HepG2 (cell line): Measurements from ENCODE around the gene DNAJC5. TPM values are rescaled to one million over a fixed set of nuclear protein-coding genes. Genes with fewer than 3 reads are reported as not detected.

Experiments used
- HNRNPH1 ChIP-seq: fragments of 200-400 bp; formaldehyde crosslinking; optimal IDR thresholded peaks from 2 replicates; pipeline ENCODE3; 2017; ENCODE audit warnings: mild to moderate bottlenecking, low read depth, low read length
- KMT2B ChIP-seq: IDR thresholded peaks from 2 replicates; pipeline ENCODE4 v1.6.1; 2016; ENCODE audit warnings: missing genetic modification reagents, missing compliant biosample characterization
- MEF2D ChIP-seq: sonication (generic); formaldehyde crosslinking; IDR thresholded peaks from 2 replicates; pipeline ENCODE4 v1.5.1; 2020; ENCODE audit warnings: mild to moderate bottlenecking, missing genetic modification reagents
- PHF5A ChIP-seq: IDR thresholded peaks from one replicate; pipeline ENCODE4 v1.6.1; 2018; ENCODE audit warnings: low read depth, missing genetic modification reagents; ENCODE audit not compliant: unreplicated experiment
- THYN1 ChIP-seq: sonication (generic); formaldehyde crosslinking; IDR thresholded peaks from 2 replicates; pipeline ENCODE4 v1.8.1; 2023; ENCODE audit warnings: low read depth, mild to moderate bottlenecking, moderate library complexity, missing genetic modification reagents, borderline replicate concordance
- YEATS4 ChIP-seq: sonication (generic); formaldehyde crosslinking; IDR thresholded peaks from 2 replicates; pipeline ENCODE4 v1.4.0; 2020; ENCODE audit warnings: missing genetic modification reagents, borderline replicate concordance
- ZNF326 ChIP-seq: sonication (generic); formaldehyde crosslinking; IDR thresholded peaks from 2 replicates; pipeline ENCODE4 v1.4.0; 2020; ENCODE audit warnings: missing genetic modification reagents, borderline replicate concordance
- ZNF430 ChIP-seq: sonication (generic); formaldehyde crosslinking; IDR thresholded peaks from 2 replicates; pipeline ENCODE4 v1.9.0; 2021; ENCODE audit warnings: mild to moderate bottlenecking, missing genetic modification reagents
- ZNF670 ChIP-seq: sonication (generic); formaldehyde crosslinking; IDR thresholded peaks from 2 replicates; pipeline ENCODE4 v1.8.0; 2022; ENCODE audit warnings: mild to moderate bottlenecking, missing genetic modification reagents, borderline replicate concordance
- ZNF768 ChIP-seq: sonication (generic); formaldehyde crosslinking; IDR thresholded peaks from 2 replicates; pipeline ENCODE4 v1.4.0; 2020; ENCODE audit warnings: missing genetic modification reagents
- polyA plus RNA-seq, 8 experiments: library from polyadenylated mRNA; depleted of rRNA in 3 of 8; stranded (reverse) in 7 of 8; unstranded in 1 of 8; fragments of >200 nt; fragmentation: Illumina TruSeq in 4 of 8; extraction: Trizol in 4 of 8; gene quantifications; 2 replicates each; pipeline versions ENCODE4 v1.2.1 to v1.2.3, GENCODE V29; 2011 to 2016; ENCODE audit warnings: low read depth in 4 of 8, missing spikeins in 1 of 8, mixed read lengths in 1 of 8; ENCODE audit not compliant: insufficient read depth in 1 of 8
- total RNA-seq, 5 experiments: library from RNA; depleted of rRNA; stranded (reverse); fragments of >200 nt; fragmentation: Illumina TruSeq; extraction: Trizol; gene quantifications; 2 replicates each; pipeline ENCODE4 v1.2.3, GENCODE V29; 2016; ENCODE audit warnings: low read depth in 1 of 5
- TF ChIP-seq, protein P1 (sequence below): sonication (generic); formaldehyde crosslinking; IDR thresholded peaks from 2 replicates; pipeline ENCODE4 v1.4.0; 2020; ENCODE audit warnings: mild to moderate bottlenecking, missing genetic modification reagents
- TF ChIP-seq, protein P2 (sequence below): sonication (generic); formaldehyde crosslinking; IDR thresholded peaks from 2 replicates; pipeline ENCODE4 v1.4.0; 2020; ENCODE audit warnings: missing genetic modification reagents, borderline replicate concordance
- TF ChIP-seq, protein P3 (sequence below): sonication (generic); formaldehyde crosslinking; IDR thresholded peaks from 2 replicates; pipeline ENCODE4 v1.9.0; 2022; ENCODE audit warnings: low read depth, missing genetic modification reagents
- TF ChIP-seq, protein P4 (sequence below): IDR thresholded peaks from 2 replicates; pipeline ENCODE4 v1.6.1; 2018; ENCODE audit warnings: missing genetic modification reagents, mild to moderate bottlenecking, missing compliant biosample characterization

Gene DNAJC5
- total and polyA plus RNA-seq, 2 of the 13 experiments (the other 11 are each of a cell fraction or from before 2014, with no cell fraction given): 42.8 to 64.5 TPM

DNA sequence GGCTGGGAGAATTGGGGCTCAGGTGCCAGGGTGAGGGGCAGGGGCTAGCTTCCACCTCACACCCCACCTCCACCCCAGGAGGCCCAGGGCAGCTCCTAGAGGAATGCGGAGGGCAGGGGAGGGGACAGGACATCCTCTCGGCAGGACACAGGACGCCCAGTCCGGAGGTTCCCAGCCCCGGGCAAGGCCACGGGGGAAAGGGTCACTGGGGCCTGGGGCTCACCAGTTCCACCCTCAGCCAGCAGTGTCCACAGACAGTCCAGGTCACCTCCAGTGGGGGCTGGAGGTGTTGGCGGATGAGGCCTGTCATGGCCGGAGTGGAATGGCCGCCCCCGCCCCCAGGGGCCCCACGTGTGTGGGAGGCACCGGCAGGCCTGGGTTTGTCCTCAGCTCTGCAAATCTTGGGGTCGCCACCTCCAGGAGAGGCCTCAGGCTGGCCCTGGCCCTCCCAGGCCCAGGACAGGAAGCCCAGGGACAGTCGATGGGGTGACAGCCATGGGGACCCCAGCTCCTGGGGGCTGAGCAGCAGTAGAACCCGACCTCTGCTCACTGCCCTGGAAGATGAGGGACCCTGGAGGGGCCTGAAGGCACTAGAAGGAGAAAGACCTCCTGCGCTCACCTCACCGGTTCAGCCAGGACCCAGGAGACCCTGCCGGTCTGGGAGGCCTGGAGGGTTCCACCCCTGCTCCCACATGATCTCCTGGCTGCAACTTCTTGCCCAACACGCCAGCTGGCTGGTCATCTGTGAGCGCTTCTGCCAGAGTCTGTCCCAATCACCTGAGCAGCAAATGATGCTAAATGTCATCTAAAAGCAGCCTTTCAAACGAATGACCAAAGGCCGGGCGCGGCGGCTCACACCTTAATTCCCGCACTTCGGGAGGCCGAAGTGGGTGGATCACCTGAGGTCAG, 46.7 kb upstream of the DNAJC5 start (continued):
- TF ChIP-seq, protein P1, sequence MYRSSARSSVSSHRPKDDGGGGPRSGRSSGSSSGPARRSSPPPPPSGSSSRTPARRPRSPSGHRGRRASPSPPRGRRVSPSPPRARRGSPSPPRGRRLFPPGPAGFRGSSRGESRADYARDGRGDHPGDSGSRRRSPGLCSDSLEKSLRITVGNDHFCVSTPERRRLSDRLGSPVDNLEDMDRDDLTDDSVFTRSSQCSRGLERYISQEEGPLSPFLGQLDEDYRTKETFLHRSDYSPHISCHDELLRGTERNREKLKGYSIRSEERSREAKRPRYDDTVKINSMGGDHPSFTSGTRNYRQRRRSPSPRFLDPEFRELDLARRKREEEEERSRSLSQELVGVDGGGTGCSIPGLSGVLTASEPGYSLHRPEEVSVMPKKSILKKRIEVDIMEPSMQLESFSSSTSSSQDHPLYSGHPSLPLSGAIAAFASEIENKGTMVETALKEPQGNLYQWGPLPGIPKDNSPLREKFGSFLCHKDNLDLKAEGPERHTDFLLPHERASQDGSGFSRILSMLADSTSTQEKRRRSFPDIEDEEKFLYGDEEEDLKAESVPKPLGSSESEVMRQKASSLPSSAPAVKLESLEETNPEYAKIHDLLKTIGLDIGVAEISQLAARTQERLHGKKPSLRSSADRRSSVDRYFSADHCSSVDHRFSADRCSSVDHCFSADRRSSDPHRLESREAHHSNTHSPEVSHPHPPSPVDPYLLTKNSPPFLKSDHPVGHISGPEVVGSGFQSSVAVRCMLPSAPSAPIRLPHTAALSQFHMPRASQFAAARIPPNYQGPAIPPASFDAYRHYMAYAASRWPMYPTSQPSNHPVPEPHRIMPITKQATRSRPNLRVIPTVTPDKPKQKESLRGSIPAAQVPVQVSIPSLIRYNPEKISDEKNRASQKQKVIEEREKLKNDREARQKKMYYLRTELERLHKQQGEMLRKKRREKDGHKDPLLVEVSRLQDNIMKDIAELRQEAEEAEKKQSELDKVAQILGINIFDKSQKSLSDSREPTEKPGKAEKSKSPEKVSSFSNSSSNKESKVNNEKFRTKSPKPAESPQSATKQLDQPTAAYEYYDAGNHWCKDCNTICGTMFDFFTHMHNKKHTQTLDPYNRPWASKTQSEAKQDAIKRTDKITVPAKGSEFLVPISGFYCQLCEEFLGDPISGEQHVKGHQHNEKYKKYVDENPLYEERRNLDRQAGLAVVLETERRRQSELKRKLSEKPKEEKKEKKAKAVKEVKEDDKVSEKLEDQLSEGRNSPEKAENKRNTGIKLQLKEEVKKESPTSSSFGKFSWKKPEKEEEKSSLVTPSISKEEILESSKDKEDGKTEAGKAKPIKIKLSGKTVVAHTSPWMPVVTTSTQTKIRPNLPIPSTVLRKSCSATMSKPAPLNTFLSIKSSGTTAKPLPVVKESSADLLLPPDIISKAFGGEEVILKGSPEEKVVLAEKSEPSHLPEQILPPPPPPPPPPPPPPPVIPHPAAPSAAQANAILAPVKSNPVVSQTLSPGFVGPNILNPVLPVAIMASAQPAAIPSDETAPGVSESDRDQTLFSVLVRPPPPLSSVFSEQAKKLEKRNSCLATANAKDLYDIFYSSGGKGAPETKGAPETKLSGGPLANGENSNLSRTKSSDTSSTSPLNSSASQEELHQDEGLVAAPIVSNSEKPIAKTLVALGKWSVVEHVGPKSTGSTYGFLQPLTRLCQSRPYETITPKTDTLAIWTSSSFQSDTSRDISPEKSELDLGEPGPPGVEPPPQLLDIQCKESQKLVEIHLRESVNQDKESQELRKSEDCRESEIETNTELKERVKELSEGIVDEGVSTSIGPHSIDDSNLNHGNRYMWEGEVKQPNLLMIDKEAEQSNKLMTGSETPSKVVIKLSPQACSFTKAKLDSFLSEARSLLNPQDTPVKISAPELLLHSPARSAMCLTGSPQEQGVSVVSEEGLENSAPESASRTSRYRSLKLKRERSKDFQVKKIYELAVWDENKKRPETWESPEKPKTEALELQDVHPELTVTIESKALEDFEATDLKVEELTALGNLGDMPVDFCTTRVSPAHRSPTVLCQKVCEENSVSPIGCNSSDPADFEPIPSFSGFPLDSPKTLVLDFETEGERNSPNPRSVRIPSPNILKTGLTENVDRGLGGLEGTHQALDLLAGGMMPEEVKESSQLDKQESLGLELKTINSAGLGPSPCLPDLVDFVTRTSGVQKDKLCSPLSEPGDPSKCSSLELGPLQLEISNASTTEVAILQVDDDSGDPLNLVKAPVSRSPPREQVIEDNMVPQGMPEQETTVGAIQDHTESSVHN (CRISPR knock-in tag): no peak
- no peak for TF ChIP-seq HNRNPH1
- no peak for TF ChIP-seq ZNF768 (CRISPR knock-in tag)
- TF ChIP-seq, protein P2, sequence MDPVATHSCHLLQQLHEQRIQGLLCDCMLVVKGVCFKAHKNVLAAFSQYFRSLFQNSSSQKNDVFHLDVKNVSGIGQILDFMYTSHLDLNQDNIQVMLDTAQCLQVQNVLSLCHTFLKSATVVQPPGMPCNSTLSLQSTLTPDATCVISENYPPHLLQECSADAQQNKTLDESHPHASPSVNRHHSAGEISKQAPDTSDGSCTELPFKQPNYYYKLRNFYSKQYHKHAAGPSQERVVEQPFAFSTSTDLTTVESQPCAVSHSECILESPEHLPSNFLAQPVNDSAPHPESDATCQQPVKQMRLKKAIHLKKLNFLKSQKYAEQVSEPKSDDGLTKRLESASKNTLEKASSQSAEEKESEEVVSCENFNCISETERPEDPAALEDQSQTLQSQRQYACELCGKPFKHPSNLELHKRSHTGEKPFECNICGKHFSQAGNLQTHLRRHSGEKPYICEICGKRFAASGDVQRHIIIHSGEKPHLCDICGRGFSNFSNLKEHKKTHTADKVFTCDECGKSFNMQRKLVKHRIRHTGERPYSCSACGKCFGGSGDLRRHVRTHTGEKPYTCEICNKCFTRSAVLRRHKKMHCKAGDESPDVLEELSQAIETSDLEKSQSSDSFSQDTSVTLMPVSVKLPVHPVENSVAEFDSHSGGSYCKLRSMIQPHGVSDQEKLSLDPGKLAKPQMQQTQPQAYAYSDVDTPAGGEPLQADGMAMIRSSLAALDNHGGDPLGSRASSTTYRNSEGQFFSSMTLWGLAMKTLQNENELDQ (CRISPR knock-in tag): no peak
- TF ChIP-seq THYN1: no peak
- TF ChIP-seq KMT2B (CRISPR knock-in tag): no peak
- TF ChIP-seq MEF2D (CRISPR knock-in tag): peak; percentile 39; the same call in 1 of the 2 replicates
- no peak for TF ChIP-seq ZNF670
- TF ChIP-seq ZNF430: no peak
- TF ChIP-seq YEATS4: peak; percentile 56; the same call in 1 of the 2 replicates
- TF ChIP-seq ZNF326 (CRISPR knock-in tag): no peak
- TF ChIP-seq, protein P3, sequence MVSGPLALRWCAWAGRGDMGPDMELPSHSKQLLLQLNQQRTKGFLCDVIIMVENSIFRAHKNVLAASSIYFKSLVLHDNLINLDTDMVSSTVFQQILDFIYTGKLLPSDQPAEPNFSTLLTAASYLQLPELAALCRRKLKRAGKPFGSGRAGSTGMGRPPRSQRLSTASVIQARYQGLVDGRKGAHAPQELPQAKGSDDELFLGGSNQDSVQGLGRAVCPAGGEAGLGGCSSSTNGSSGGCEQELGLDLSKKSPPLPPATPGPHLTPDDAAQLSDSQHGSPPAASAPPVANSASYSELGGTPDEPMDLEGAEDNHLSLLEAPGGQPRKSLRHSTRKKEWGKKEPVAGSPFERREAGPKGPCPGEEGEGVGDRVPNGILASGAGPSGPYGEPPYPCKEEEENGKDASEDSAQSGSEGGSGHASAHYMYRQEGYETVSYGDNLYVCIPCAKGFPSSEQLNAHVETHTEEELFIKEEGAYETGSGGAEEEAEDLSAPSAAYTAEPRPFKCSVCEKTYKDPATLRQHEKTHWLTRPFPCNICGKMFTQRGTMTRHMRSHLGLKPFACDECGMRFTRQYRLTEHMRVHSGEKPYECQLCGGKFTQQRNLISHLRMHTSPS (CRISPR knock-in tag): no peak
- no peak for TF ChIP-seq PHF5A (CRISPR knock-in tag)
- TF ChIP-seq, protein P4, sequence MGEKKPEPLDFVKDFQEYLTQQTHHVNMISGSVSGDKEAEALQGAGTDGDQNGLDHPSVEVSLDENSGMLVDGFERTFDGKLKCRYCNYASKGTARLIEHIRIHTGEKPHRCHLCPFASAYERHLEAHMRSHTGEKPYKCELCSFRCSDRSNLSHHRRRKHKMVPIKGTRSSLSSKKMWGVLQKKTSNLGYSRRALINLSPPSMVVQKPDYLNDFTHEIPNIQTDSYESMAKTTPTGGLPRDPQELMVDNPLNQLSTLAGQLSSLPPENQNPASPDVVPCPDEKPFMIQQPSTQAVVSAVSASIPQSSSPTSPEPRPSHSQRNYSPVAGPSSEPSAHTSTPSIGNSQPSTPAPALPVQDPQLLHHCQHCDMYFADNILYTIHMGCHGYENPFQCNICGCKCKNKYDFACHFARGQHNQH (CRISPR knock-in tag): no peak
